ENCODE results near the gene WNT7B. TPM values are rescaled to one million over a fixed set of nuclear protein-coding genes. Genes with fewer than 3 reads are reported as not detected.

Gene WNT7B
- total and polyA plus RNA-seq, 3 donors from 2014 or later = 0.65 to 1.9 (median 1.3) TPM

- H3K4me1 ChIP-seq = no peaks in the 10 kb centered on the region
- WGBS, 2 donors = 81 to 90% methylated on average over 18 of the region's 18 CpGs
- H3K27ac ChIP-seq = no peak overlapping the region
- no peaks in the 10 kb centered on the region for H3K36me3 ChIP-seq (ENCODE audit: low read depth, missing control alignments)
- H3K9me3 ChIP-seq = no peaks in the 10 kb centered on the region
- DNase-seq = no peak
- intact Hi-C loops (cut with DNase I; ENCODE audit: low total_unique reads) = no loop called here
- TF ChIP-seq CTCF (IDR thresholded peaks at IDR 0.05) = no peak
- no peak for TF ChIP-seq POLR2A (IDR thresholded peaks at IDR 0.05)
- no peaks in the 10 kb centered on the region for H3K27me3 ChIP-seq
- no peak overlapping the region for H3K4me3 ChIP-seq
Measured at GRCh38 chr22:45953178-45953577, 23.8 kb downstream of the WNT7B start.

- no peaks in the 10 kb centered on the region for H3K4me1 ChIP-seq
Measured at GRCh38 chr22:45952553-45952952, 24.4 kb downstream of the WNT7B start.

GRCh38 chr22:45952151-45952550 is 24.8 kb downstream of the WNT7B start:
- no peaks in the 10 kb centered on the region for H3K36me3 ChIP-seq (ENCODE audit: low read depth, missing control alignments)
- H3K27me3 ChIP-seq = no peaks in the 10 kb centered on the region
- no peak overlapping the region for H3K27ac ChIP-seq
- no peak overlapping the region for H3K4me3 ChIP-seq
- no peaks in the 10 kb centered on the region for H3K4me1 ChIP-seq
- intact Hi-C loops (cut with DNase I; ENCODE audit: low total_unique reads) = no loop called here
- no peak for DNase-seq
- 88 to 89% methylated on average over 8 to 15 of the region's 15 CpGs for WGBS, 2 donors
- TF ChIP-seq POLR2A (IDR thresholded peaks at IDR 0.05) = no peak
- TF ChIP-seq CTCF (IDR thresholded peaks at IDR 0.05) = no peak
- no peaks in the 10 kb centered on the region for H3K9me3 ChIP-seq

More at GRCh38 chr22:45952553-45952952, 24.4 kb downstream of the WNT7B start:
- H3K27ac ChIP-seq = no peak overlapping the region
- no peaks in the 10 kb centered on the region for H3K9me3 ChIP-seq
- 80 to 96% methylated on average over 11 to 12 of the region's 12 CpGs for WGBS, 2 donors
- no peaks in the 10 kb centered on the region for H3K36me3 ChIP-seq (ENCODE audit: low read depth, missing control alignments)
- H3K4me3 ChIP-seq = no peak overlapping the region
- TF ChIP-seq CTCF (IDR thresholded peaks at IDR 0.05) (no peak), POLR2A (IDR thresholded peaks at IDR 0.05) (no peak)
- intact Hi-C loops (cut with DNase I; ENCODE audit: low total_unique reads) = no loop called here
- no peak for DNase-seq
- no peaks in the 10 kb centered on the region for H3K27me3 ChIP-seq

- Histone ChIP-seq H3K27me3 (no peaks in the 10 kb centered on the region), H3K27ac (no peak overlapping the region), H3K9me3 (no peaks in the 10 kb centered on the region), H3K4me3 (no peak overlapping the region), H3K4me1 (no peaks in the 10 kb centered on the region), H3K36me3 (ENCODE audit: low read depth, missing control alignments) (no peaks in the 10 kb centered on the region)
- intact Hi-C loops (cut with DNase I; ENCODE audit: low total_unique reads) = no loop called here
- no peak for DNase-seq
- TF ChIP-seq POLR2A (IDR thresholded peaks at IDR 0.05) = no peak
- no peak for TF ChIP-seq CTCF (IDR thresholded peaks at IDR 0.05)
- 93 to 100% methylated on average over 1 to 23 of the region's 23 CpGs for WGBS, 2 donors
Measured at GRCh38 chr22:45949891-45950290, 27.1 kb downstream of the WNT7B start.

GRCh38 chr22:45949258-45949870 is 27.6 kb downstream of the WNT7B start:
- Histone ChIP-seq H3K9me3 (no peaks in the 10 kb centered on the region), H3K4me3 (no peak overlapping the region), H3K27me3 (no peaks in the 10 kb centered on the region), H3K4me1 (no peaks in the 10 kb centered on the region), H3K27ac (no peak overlapping the region), H3K36me3 (ENCODE audit: low read depth, missing control alignments) (no peaks in the 10 kb centered on the region)
- no peak for DNase-seq
- intact Hi-C loops (cut with DNase I; ENCODE audit: low total_unique reads) = no loop called here
- TF ChIP-seq POLR2A (IDR thresholded peaks at IDR 0.05) (no peak), CTCF (IDR thresholded peaks at IDR 0.05) (no peak)
- 92 to 95% methylated on average over 21 of the region's 22 CpGs for WGBS, 2 donors

Data from testis (tissue), 3 donors.